Transverse colon (tissue), 4 donors: Measurements from ENCODE around the gene DDX17.

Experiments
- EP300 ChIP-seq: sonication (generic); formaldehyde crosslinking; IDR thresholded peaks from one replicate; pipeline ENCODE4 v1.6.1; 2017; ENCODE audit warnings: antibody characterized with exemption, low read depth
- POLR2A ChIP-seq: fragments of 450-650 bp; IDR thresholded peaks from one replicate; pipeline ENCODE4 v1.6.1; 2016; ENCODE audit warnings: antibody characterized with exemption, mild to moderate bottlenecking, moderate library complexity
- POLR2AphosphoS5 ChIP-seq, 3 donors: sonication (generic); formaldehyde crosslinking; IDR thresholded peaks; one replicate each; pipeline ENCODE4 v1.6.1; 2016; ENCODE audit warnings: antibody characterized with exemption in 3 of 3
- TF ChIP-seq, protein P1 (sequence below), 5 experiments: fragments of 200-600 bp in 3 of 5; fragments of 450-650 bp in 2 of 5; sonication (generic) in 3 of 5; IDR thresholded peaks; 1 replicate in 2 of 5; 2 replicates in 3 of 5; pipeline ENCODE4 v1.5.1; 2016 to 2017; ENCODE audit warnings: antibody characterized with exemption in 5 of 5, inconsistent platforms in 3 of 5, mild to moderate bottlenecking in 2 of 5, moderate library complexity in 1 of 5

DNA sequence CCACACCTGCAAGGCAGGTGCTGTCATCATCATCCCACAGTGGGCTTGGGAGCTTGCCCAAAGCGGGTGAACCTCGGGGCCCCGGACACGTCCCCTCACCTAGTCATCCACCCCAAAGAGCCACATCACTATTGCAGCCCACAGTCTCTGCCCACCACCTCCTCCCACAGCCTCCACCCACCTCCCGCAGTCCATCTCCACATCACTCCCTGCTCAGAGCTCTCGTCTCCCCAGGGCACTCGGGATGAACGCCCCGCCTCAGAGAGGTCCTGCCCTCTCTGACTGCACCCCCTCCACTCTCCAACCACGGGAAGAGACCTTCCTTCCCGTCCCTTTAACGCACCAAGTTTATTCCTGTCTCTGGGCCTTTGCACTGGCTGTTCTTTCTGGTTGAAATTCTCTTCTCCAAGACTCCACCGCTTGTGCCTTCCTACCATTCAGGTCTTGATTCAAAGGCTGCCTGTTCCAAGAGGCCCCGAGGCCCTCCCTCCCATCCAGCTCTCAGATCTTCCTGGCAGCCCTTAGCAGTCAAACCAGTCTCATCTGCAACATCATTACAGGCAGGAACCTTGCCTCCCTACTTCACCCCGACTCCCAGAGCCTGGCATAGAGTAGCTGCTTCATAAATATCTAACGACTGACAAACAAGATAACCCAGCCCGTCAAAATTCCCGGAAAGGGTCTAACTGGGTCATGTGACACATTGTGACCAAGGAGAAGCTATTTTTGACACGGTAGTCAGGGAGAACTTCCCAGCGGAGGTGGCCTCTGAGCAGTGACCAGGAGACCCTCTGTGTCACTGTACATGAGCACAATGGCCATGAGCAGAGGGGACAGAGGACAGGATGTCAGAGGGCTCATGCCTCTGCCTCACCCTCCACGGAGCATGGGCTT lies 62.2 kb downstream of the DDX17 start:
- TF ChIP-seq POLR2A, result no peak
- TF ChIP-seq, protein P1, sequence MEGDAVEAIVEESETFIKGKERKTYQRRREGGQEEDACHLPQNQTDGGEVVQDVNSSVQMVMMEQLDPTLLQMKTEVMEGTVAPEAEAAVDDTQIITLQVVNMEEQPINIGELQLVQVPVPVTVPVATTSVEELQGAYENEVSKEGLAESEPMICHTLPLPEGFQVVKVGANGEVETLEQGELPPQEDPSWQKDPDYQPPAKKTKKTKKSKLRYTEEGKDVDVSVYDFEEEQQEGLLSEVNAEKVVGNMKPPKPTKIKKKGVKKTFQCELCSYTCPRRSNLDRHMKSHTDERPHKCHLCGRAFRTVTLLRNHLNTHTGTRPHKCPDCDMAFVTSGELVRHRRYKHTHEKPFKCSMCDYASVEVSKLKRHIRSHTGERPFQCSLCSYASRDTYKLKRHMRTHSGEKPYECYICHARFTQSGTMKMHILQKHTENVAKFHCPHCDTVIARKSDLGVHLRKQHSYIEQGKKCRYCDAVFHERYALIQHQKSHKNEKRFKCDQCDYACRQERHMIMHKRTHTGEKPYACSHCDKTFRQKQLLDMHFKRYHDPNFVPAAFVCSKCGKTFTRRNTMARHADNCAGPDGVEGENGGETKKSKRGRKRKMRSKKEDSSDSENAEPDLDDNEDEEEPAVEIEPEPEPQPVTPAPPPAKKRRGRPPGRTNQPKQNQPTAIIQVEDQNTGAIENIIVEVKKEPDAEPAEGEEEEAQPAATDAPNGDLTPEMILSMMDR (IDR thresholded peaks at IDR 0.05), result no peak
- no peak for TF ChIP-seq EP300
- no peak for TF ChIP-seq POLR2AphosphoS5 (IDR thresholded peaks at IDR 0.05)
